Measurements from ENCODE around the gene STX18. TPM values are rescaled to one million over a fixed set of nuclear protein-coding genes. Genes with fewer than 3 reads are reported as not detected.
A peak's percentile ranks its signal among the peaks of the same experiment; 100 is the strongest.

STX18 gene
- total and polyA plus RNA-seq, 10 of the 15 experiments (the other 5 are each of a cell fraction or from before 2014, with no cell fraction given) = 8.2 to 46.6 (median 31.1) TPM

GRCh38 chr4:4502694-4503311, 39.0 kb downstream of the STX18 start (continued):
- TF ChIP-seq CTCF (IDR thresholded peaks at IDR 0.05 in 2 of 3, conservative IDR thresholded peaks at IDR 0.05 in 1 of 3; ENCODE audit: control insufficient read depth in 2 of 3, extremely low read depth in 1 of 3, insufficient read depth in 1 of 3, low read depth in 3 of 3, low read length in 3 of 3) = no peak
- TF ChIP-seq IKZF1 (conservative IDR thresholded peaks at IDR 0.05) = peak; percentile 53
- no peak for TF ChIP-seq NFYB (IDR thresholded peaks at IDR 0.05; ENCODE audit: insufficient read depth, low read depth, low read length)
- no peak for TF ChIP-seq ZSCAN29 (IDR thresholded peaks at IDR 0.05)

- Histone ChIP-seq H3K4me2 (ENCODE audit: control insufficient read depth, insufficient read depth) (no peak overlapping the region), H3K79me2 (ENCODE audit: control insufficient read depth, insufficient read depth, low read length) (peaks cover 18% of the 10 kb centered on the region), H3K9me3 (replicated peaks; ENCODE audit: control insufficient read depth, insufficient read depth, low read length) (no peaks in the 10 kb centered on the region), H3K4me1 (ENCODE audit: control insufficient read depth, insufficient read depth, low read length) (peaks cover 9% of the 10 kb centered on the region), H3K9ac (ENCODE audit: control insufficient read depth, insufficient read depth, low read length) (no peak overlapping the region), H3K36me3 (ENCODE audit: control insufficient read depth in 2 of 2, insufficient read depth in 2 of 2, low read length in 1 of 2) (no peaks in the 10 kb centered on the region; a peak in 1 of 4 replicates), H3K27me3 (replicated peaks in 1 of 2; ENCODE audit: control insufficient read depth in 2 of 2, insufficient read depth in 2 of 2, low read length in 1 of 2) (no peaks in the 10 kb centered on the region), H2AFZ (ENCODE audit: control insufficient read depth, low read depth, low read length) (no peak overlapping the region), H4K20me1 (ENCODE audit: control insufficient read depth, insufficient read depth) (no peaks in the 10 kb centered on the region), H3K4me3 (no peak overlapping the region), H3K27ac (ENCODE audit: control insufficient read depth, insufficient read depth) (no peak overlapping the region)
- intact Hi-C loops (cut with micrococcal nuclease; ENCODE audit: unreplicated experiment) = no loop called here
- FAIRE-seq (no peak), ATAC-seq (no peak), DNase-seq (ENCODE audit: low read depth, low spot score) (no peak)
- SMC1A ChIA-PET (ENCODE audit: uncharacterized antibody, unreplicated experiment) = interaction anchor here (1.0 to 6.0 kb wide), 9 partner anchors 10 to 41 kb away, joined by 3 to 35 read pairs (median 6); partner anchors contain the start of gene STX18
- no TSS peak for BruUV-seq (replicated peaks)
- POLR2A ChIA-PET = interaction anchor here (1.8 to 2.0 kb wide), 2 partner anchors 15 to 23 kb away, joined by 4 to 9 read pairs; no protein-coding TSS in a partner anchor
- RAD21 ChIA-PET (ENCODE audit: unreplicated experiment) = interaction anchor here (0.8 to 3.0 kb wide), 6 partner anchors 10 to 29 kb away, joined by 3 to 18 read pairs (median 8); no protein-coding TSS in a partner anchor
- CTCF ChIA-PET = interaction anchor here (0.6 to 4.8 kb wide), 7 partner anchors 10 to 259 kb away, joined by 3 to 32 read pairs (median 5); no protein-coding TSS in a partner anchor
- 97% methylated on average over 2 of the region's 2 CpGs for WGBS (ENCODE audit: insufficient coverage, insufficient replicate concordance, low lambda C conversion rate, missing lambda C conversion rate)
- in situ Hi-C loops (cut with MboI) = no loop called here
- TF ChIP-seq GABPA (IDR thresholded peaks at IDR 0.05; ENCODE audit: low read depth) (no peak), SPI1 (IDR thresholded peaks at IDR 0.05; ENCODE audit: borderline replicate concordance, insufficient read depth, low read depth, low read length) (no peak), SMC3 (IDR thresholded peaks at IDR 0.05; ENCODE audit: borderline replicate concordance, low read length) (no peak), E2F8 (IDR thresholded peaks at IDR 0.05; ENCODE audit: low read depth, partially characterized antibody) (no peak), PKNOX1 (IDR thresholded peaks at IDR 0.05) (no peak), SKIL (IDR thresholded peaks at IDR 0.05; ENCODE audit: low read depth, poor library complexity, severe bottlenecking) (no peak)
These were observed 40.2 kb downstream of the STX18 start for GRCh38 chr4:4501679-4502078.
